Measurements from ENCODE around the gene VARS2. TPM values are rescaled to one million over a fixed set of nuclear protein-coding genes. Genes with fewer than 3 reads are reported as not detected.
A peak's percentile ranks its signal among the peaks of the same experiment; 100 is the strongest.
"Not testable (repeated sequence)": the region's sequence is repeated elsewhere in the genome, so short reads cannot be mapped to it uniquely, and the experiment has no call there.

Gene VARS2
- total RNA-seq, 1 experiment from 2014 or later = 39.8 TPM

GRCh38 chr6:30908700-30909099 is 5.3 kb upstream of the VARS2 start:
- no peak for TF ChIP-seq CBX3 (IDR thresholded peaks at IDR 0.05; ENCODE audit: low read depth)
- no peak for TF ChIP-seq CTCF (IDR thresholded peaks at IDR 0.05 in 2 of 3, conservative IDR thresholded peaks at IDR 0.05 in 1 of 3; ENCODE audit: borderline replicate concordance in 1 of 3, insufficient read depth in 1 of 3, low read depth in 2 of 3, low read length in 2 of 3)
- TF ChIP-seq REST (IDR thresholded peaks at IDR 0.05; ENCODE audit: low read depth) = no peak
- TF ChIP-seq MAX (IDR thresholded peaks at IDR 0.05) = no peak
- no peak for TF ChIP-seq YY1 (IDR thresholded peaks at IDR 0.05; ENCODE audit: extremely low read depth, insufficient replicate concordance, low read depth, low read length)
- no peak for TF ChIP-seq SRF (IDR thresholded peaks at IDR 0.05; ENCODE audit: low read depth)
- no peak for TF ChIP-seq EGR1 (IDR thresholded peaks at IDR 0.05; ENCODE audit: low read depth)
- TF ChIP-seq CEBPB (IDR thresholded peaks at IDR 0.05; ENCODE audit: low read depth) = no peak
- TF ChIP-seq ELF1 (IDR thresholded peaks at IDR 0.05; ENCODE audit: borderline replicate concordance, low read depth) = no peak
- H3K27ac ChIP-seq (ENCODE audit: low read depth, low read length) = peak overlapping the region; percentile 58
- no peak for ATAC-seq
- H3K4me2 ChIP-seq (ENCODE audit: low read length) = peak overlapping the region; percentile 94
- BruUV-seq (replicated peaks) = TSS peak; percentile 46
- intact Hi-C loops (cut with micrococcal nuclease) = loop anchor here (2.0 kb wide), 1 partner anchor 24 kb away; the partner anchor contains the start of gene DDR1
- no peaks in the 10 kb centered on the region for H3K27me3 ChIP-seq (ENCODE audit: insufficient read depth, low read length)
- POLR2A ChIA-PET = no interaction called here
- RAD21 ChIA-PET (ENCODE audit: low non-redundant PET in 1 of 2, low total read pairs in 2 of 2, uncharacterized antibody in 2 of 2, unreplicated experiment in 2 of 2) = no interaction called here
- H3K9me2 ChIP-seq (ENCODE audit: insufficient read depth) = no peaks in the 10 kb centered on the region
- no peak for DNase-seq (ENCODE audit: low read depth, low spot score)
- H3K79me2 ChIP-seq (ENCODE audit: insufficient read depth, low read length) = peaks cover 15% of the 10 kb centered on the region
- H3K4me1 ChIP-seq (ENCODE audit: control insufficient read depth in 1 of 2, insufficient read depth in 2 of 2, low read length in 2 of 2) = peaks cover 11 to 23% of the 10 kb centered on the region in 2 experiments; a peak in 3 of 4 replicates
- peak overlapping the region; percentile 99 for H3K4me3 ChIP-seq (replicated peaks in 1 of 2; ENCODE audit: low read depth in 1 of 2, low read length in 2 of 2)
- H2AFZ ChIP-seq (ENCODE audit: low read depth, low read length, poor library complexity, severe bottlenecking) = no peak overlapping the region
- H3K36me3 ChIP-seq (ENCODE audit: control insufficient read depth in 1 of 2, insufficient read depth in 2 of 2, low read length in 2 of 2) = peaks cover 15 to 36% of the 10 kb centered on the region in 2 experiments; a peak in 3 of 4 replicates
- no peaks in the 10 kb centered on the region for H4K20me1 ChIP-seq (ENCODE audit: insufficient read depth)
- no peaks in the 10 kb centered on the region for H3K9me3 ChIP-seq (ENCODE audit: control insufficient read depth in 1 of 2, insufficient read depth in 1 of 2, low read depth in 1 of 2, low read length in 2 of 2)
- H3K9ac ChIP-seq (ENCODE audit: low read length) = peak overlapping the region; percentile 93
- CTCF ChIA-PET = interaction anchor here (1.3 kb wide), 1 partner anchor 10 kb away, joined by 4 read pairs; no protein-coding TSS in a partner anchor

GRCh38 chr6:30910473-30910872 is 3.6 kb upstream of the VARS2 start:
- POLR2A ChIA-PET; ATAC-seq; BruUV-seq (replicated peaks); H3K9me3 ChIP-seq (ENCODE audit: control insufficient read depth in 1 of 2, insufficient read depth in 1 of 2, low read depth in 1 of 2, low read length in 2 of 2); H3K27me3 ChIP-seq (ENCODE audit: insufficient read depth, low read length); H2AFZ ChIP-seq (ENCODE audit: low read depth, low read length, poor library complexity, severe bottlenecking); H3K9ac ChIP-seq (ENCODE audit: low read length); DNase-seq (ENCODE audit: low read depth, low spot score); H3K9me2 ChIP-seq (ENCODE audit: insufficient read depth); intact Hi-C loops (cut with micrococcal nuclease); H3K4me2 ChIP-seq (ENCODE audit: low read length); CTCF ChIA-PET; H3K27ac ChIP-seq (ENCODE audit: low read depth, low read length); H4K20me1 ChIP-seq (ENCODE audit: insufficient read depth); H3K4me3 ChIP-seq (replicated peaks in 1 of 2; ENCODE audit: low read depth in 1 of 2, low read length in 2 of 2): not testable (repeated sequence)
- Histone ChIP-seq H3K4me1 (ENCODE audit: control insufficient read depth in 1 of 2, insufficient read depth in 2 of 2, low read length in 2 of 2) (peaks cover 17 to 39% of the 10 kb centered on the region in 2 experiments; a peak in 3 of 4 replicates), H3K79me2 (ENCODE audit: insufficient read depth, low read length) (peaks cover 15% of the 10 kb centered on the region), H3K36me3 (ENCODE audit: control insufficient read depth in 1 of 2, insufficient read depth in 2 of 2, low read length in 2 of 2) (peaks cover 15 to 36% of the 10 kb centered on the region in 2 experiments; a peak in 3 of 4 replicates)
- RAD21 ChIA-PET (ENCODE audit: low non-redundant PET in 1 of 2, low total read pairs in 2 of 2, uncharacterized antibody in 2 of 2, unreplicated experiment in 2 of 2) = interaction anchor here in 1 of 2 experiments (0.6 kb wide), 1 partner anchor 28 kb away, joined by 4 read pairs; no protein-coding TSS in a partner anchor
